ENCODE measurements around the gene NID2.
A peak's percentile ranks its signal among the peaks of the same experiment; 100 is the strongest.

The NID2 gene

GRCh38 chr14:52080808-52081755 is 12.2 kb upstream of the NID2 start:
- no peak for DNase-seq (ENCODE audit: low read depth in 2 of 3, low spot score in 2 of 3)

DNA sequence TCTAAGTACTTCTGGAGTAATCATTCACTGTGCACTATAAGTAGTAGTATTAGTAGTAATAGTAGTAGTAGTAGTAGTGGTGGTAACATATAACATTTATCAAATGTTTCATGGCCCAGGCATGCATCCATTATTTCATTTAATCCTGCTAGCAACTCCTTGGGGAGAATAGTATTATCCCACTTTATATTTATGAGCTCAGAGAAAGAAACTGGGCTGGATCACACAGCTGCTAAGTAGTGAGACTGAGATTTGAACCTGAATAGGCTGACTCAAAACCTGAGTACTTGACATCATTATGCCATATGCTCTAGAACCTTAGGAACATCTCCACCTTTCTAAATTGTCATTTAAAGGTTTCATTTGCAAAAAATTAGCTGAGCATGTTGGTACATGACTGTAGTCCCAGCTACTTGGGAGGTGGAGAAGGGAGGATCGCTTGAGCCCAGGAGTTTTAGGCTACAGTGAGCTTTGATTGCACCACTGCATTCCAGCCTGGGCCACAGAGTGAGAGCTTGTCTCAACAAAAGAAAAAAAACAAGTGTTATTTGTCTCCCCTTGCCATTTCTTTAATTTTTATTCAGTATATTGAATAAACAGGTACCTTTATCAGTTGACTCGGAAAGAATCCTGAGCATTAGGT is 11.4 kb upstream of the NID2 start:
- no peak for DNase-seq (ENCODE audit: low read depth in 2 of 3, low spot score in 2 of 3)

DNA sequence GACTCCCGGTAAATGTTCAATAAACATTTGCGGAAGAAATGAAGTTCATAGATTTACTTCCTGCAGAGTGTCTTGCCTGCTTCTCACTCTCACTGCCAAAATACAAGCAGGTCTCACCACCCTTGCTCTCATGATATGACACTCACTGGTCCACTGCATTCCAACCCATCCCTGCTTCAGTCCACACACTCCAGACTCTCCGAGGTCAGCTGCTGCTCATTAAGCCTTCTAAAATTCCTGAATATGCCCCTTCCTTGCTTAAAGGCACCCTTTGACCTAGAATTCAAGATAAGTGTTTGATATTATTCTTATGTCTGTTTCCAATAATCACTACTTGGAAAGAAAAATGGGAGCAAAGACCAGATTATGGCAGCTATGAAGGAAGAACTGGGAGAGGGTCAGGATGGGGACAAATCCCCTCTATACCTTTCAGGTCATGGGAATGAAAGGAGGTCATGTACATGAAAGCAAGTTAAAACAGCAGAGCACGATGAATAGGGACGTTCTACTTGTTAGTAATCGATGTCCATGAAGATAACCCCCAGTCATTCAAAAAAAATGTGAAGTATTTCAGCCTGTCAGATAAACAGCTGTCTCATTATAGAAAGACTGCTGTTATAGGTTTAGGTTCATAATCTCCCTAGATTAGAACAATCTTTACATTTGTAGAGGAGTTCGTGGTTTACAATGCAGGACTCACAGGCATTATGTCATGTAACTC is 10.5 kb upstream of the NID2 start:
- no peak for DNase-seq (ENCODE audit: low read depth in 2 of 3, low spot score in 2 of 3)

GRCh38 chr14:52078721-52079120 is 9.9 kb upstream of the NID2 start:
- no peak for DNase-seq (ENCODE audit: low read depth in 2 of 3, low spot score in 2 of 3)

- DNase-seq (ENCODE audit: low read depth in 2 of 3, low spot score in 2 of 3) = no peak
Measured at GRCh38 chr14:52078095-52078531, 9.3 kb upstream of the NID2 start.

DNA sequence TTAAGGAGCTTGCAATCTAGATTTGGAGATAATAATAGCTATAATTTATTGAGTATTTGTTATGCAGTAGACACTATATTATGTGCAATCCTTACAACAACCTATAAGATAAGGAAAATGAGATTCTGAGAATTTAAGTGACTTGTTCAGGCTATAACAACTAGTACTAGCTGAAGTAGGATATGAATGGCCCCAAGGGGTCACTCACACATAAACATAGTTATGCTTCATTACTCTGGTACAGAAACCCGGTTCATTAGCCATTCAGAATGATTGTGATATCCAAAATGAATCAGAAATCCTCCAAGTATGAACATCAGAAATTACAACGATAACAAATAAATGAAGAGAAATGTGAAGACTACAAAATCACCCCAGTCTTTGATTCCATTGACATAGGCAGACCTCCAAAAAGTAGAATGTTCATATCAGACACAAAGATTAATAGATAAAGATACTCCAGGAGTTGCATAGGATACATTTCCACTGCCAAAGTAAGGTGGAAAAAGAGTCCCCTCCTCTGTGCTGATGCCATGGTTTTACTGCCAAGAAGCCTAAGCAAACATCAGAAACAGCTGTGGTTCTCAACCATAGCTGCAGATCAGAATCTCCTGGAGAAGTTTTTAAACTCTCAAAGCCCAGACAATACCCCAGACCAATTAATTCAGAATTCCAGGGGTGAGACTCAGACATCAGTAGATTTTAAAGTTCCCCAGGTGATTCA is 8.6 kb upstream of the NID2 start:
- no peak for DNase-seq (ENCODE audit: low read depth in 2 of 3, low spot score in 2 of 3)

GRCh38 chr14:52076334-52076733 is 7.5 kb upstream of the NID2 start:
- no peak for DNase-seq (ENCODE audit: low read depth in 2 of 3, low spot score in 2 of 3)

- DNase-seq (ENCODE audit: low read depth in 2 of 3, low spot score in 2 of 3) = no peak
Measured at GRCh38 chr14:52075371-52075770, 6.5 kb upstream of the NID2 start.

DNA sequence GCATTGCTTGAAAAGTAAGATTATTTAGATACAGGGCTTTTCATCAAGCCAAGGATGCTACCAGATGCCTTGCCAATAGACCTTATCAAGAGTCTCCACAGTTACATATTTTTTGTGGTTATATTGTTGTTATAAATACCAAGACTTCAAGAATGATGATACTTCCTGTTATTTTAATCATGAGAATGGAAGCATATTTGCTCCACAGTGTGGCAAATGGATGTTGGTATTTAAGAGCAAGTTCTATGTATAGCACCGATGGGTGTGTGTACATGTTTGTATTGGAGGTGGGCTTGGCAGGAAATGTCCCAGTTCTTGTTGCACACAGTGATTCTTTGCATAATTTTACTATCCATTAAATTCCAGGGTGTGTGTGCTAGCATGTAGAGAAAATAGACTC is 4.4 kb upstream of the NID2 start:
- no peak for DNase-seq (ENCODE audit: low read depth in 2 of 3, low spot score in 2 of 3)

DNA sequence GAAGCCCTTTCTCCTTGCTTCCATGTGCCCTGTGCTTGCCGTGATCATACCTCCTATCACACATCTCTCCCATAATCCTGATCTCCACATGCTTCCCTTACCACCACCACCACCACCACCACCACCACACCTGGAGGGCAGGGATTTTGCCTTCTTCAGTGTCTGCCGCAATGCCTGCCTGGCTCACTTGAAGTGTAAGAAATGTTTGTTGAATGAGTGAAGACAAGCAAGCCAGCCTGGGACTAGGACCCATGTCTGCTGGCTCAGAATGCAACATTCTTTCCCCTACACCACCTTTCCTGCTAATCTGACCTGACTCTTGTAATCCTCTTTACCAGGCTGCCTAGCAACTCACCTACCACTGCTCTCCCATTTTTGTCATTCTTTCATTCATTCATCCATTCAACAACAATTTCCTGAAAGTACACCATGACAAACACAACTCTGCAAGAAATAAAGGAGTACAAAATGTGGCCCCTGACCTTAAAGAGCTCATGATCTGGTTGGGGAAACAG is 3.5 kb upstream of the NID2 start:
- DNase-seq (ENCODE audit: low read depth in 2 of 3, low spot score in 2 of 3) = no peak

DNA sequence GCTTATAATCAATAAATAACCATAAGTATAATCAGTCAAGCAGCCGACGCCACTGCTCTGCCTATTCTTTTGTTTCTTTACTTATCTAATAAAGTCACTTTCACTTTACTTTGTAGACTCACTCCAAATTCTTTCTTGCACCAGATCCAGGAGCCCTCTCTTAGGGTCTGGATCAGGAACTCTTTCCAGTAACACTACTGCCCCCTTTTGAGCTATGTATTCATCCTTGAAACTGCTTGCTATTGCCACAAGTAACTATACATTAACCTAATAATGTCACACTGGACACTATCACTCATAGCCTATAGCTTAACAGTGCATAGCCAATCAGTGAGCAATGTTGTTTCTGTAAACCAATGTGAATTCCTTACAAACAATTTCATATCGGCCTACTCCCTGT is 2.8 kb upstream of the NID2 start:
- no peak for DNase-seq (ENCODE audit: low read depth in 2 of 3, low spot score in 2 of 3)

- DNase-seq (ENCODE audit: low read depth in 2 of 3, low spot score in 2 of 3) = no peak
Measured at GRCh38 chr14:52070051-52070431, 1.2 kb upstream of the NID2 start.

DNA sequence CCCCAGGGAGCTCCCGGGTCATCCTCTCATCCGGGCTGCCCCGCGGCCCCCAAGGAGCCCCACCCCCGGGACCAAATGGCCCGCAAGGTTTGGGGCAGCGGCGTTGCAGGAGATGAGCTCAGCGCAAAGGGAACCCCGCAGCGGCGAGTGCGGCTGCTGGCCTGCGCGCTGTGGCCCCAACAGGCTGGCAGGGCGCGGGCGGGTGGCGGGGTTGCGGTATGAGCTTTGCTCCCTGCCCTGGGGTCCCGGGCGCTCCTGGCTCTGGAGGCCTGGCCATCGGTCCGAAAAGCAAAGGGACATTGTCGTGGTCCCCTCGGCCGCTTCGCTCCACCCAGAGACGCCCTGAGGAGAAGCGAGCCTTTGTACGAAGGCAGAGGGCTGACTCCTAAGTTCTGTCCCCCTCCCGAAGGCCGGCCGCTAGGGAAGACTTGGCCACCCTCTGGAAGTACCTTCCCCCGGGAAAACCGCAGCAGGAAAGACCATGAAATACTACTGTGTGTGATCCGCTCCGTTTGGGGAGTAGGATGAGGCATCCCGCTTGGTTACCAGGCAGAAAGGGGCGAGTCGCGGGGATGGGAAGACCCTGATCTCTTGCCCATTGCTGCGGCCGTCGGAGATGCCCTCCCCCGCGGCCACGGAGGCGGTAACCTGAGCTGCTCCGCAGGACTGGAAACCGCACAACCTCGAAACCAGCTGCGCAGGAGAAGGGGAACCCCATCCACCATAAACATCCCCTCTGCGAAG is 620 bp upstream of the NID2 start:
- no peak for DNase-seq (ENCODE audit: low read depth in 2 of 3, low spot score in 2 of 3)

GRCh38 chr14:52067873-52068614 is 815 bp downstream of the NID2 start:
- DNase-seq (ENCODE audit: low read depth in 2 of 3, low spot score in 2 of 3) = peak in 1 of 3 experiments; percentile 2

- no peak for DNase-seq (ENCODE audit: low read depth in 2 of 3, low spot score in 2 of 3)
Measured at GRCh38 chr14:52064174-52064573, 4.7 kb downstream of the NID2 start.

DNA sequence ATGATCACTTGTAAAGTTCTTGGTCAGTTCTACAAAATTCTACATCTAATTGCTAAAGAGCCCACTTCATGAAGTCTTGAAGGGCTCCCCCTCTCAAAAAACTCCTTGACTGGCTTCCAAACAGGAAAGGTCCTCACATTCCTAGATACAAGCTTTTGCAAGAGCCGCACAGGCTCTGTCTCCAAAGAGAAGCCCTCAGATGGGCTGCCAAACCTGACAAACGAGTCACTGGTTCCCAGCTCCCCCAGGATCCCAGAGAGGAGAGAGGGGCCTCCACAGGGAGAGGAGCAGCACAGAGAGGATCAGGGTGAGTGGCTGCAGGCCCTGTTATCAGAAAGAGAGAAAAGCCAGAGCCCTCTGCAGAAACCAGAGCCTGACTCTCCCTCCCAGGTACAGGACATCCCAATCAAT is 5.8 kb downstream of the NID2 start:
- no peak for DNase-seq (ENCODE audit: low read depth in 2 of 3, low spot score in 2 of 3)

DNA sequence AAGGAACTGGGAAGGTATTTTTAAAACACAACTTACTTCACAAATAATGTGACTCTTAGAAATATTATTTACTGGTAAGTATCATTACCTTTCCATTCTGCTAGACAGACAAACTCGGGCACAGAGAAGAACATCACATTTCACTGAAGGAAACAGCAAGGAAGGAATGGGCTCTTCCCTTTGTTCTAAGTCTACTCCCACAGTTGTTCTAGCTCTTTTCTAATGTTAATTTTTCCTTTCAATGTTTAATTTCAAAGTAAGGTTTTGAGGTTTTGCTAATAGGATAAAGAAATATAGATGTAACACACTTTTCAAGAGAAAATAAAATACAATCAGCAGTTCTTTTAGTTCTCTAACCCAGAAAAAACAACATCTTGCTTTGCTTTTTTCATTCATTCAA is 7.0 kb downstream of the NID2 start:
- no peak for DNase-seq (ENCODE audit: low read depth in 2 of 3, low spot score in 2 of 3)

GRCh38 chr14:52061390-52061789 is 7.5 kb downstream of the NID2 start:
- no peak for DNase-seq (ENCODE audit: low read depth in 2 of 3, low spot score in 2 of 3)

GRCh38 chr14:52060080-52060479 is 8.8 kb downstream of the NID2 start:
- no peak for DNase-seq (ENCODE audit: low read depth in 2 of 3, low spot score in 2 of 3)

DNA sequence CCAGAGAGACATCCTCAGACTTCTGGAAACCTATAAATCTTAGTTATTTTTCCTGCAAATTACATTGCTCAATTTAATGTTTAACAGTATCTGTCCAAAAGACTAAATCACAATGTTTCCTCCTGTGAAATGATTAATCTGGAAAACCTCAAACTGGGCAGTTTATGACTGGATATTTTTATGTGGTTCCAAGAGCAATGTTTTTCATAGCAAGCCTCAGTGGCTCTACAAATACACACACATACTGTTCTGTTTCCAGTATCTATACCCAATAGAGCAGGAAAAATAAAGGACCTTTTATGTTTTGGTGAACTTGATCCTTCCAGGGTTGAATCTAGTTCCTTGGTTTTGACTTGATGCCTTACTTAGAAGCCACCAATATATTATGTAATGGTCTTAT is 9.2 kb downstream of the NID2 start:
- DNase-seq (ENCODE audit: low read depth in 2 of 3, low spot score in 2 of 3) = no peak

All from activated CD8-positive, alpha-beta memory T cell treated with anti-CD3 and anti-CD28 coated beads for 48 hours (primary cell).